GM12878 (cell line): ENCODE measurements around the gene NHLRC4. TPM values are rescaled to one million over a fixed set of nuclear protein-coding genes. Genes with fewer than 3 reads are reported as not detected.

Source experiments
- ATAC-seq: fragments of 200-7000 bp; cut with Tn5 transposase; 3 replicates; pipeline ENCODE4 v1.9.1; 2020; ENCODE audit warnings: mild to moderate bottlenecking, moderate library complexity
- BruUV-seq: library from RNA; stranded (reverse); fragments of 400-500 nt; replicated peaks from 2 replicates; lab custom pipeline; 2021; lab: Mats Ljungman, UMichigan
- CTCF ChIA-PET: fragments of 300-600 bp; sonication (Branson Sonifier 250); formaldehyde crosslinking; extraction: SDS; loops from one replicate; lab custom pipeline; 2021; ENCODE audit warnings: inconsistent platforms; lab: Yijun Ruan, JAX
- POLR2A ChIA-PET: fragments of 350-600 bp; formaldehyde crosslinking; extraction: SDS; loops from one replicate; lab custom pipeline; 2021; ENCODE audit warnings: inconsistent platforms; lab: Charles Lee
- RAD21 ChIA-PET: fragments of 300-600 bp; sonication (Branson Sonifier 250); formaldehyde crosslinking; loops from one replicate; lab custom pipeline; 2023; ENCODE audit warnings: antibody characterized with exemption; ENCODE audit not compliant: unreplicated experiment; lab: Charles Lee
- SMC1A ChIA-PET: fragments of 300-600 bp; sonication (Branson Sonifier 250); formaldehyde crosslinking; loops from one replicate; lab custom pipeline; 2023; ENCODE audit not compliant: unreplicated experiment, uncharacterized antibody; lab: Charles Lee
- DNase-seq: peaks from one replicate; pipeline ENCODE4 v3.0.0-alpha.2; 2011; ENCODE audit warnings: low read depth, low spot score
- FAIRE-seq: peaks from 3 replicates; lab custom pipeline; 2011; peaks lifted over from hg19 to GRCh38; lab: Jason Lieb, UNC
- H2AFZ ChIP-seq: 2 replicates; pipeline ENCODE4 v1.6.0; 2011; ENCODE audit warnings: low read depth, low read length, control low read depth; ENCODE audit not compliant: control insufficient read depth
- H3K27ac ChIP-seq: 2 replicates; pipeline ENCODE4 v1.5.1; 2011; ENCODE audit warnings: control low read depth; ENCODE audit not compliant: control insufficient read depth, insufficient read depth
- H3K27me3 ChIP-seq, 2 experiments: replicated peaks in 1 of 2; 2 replicates each; pipeline versions ENCODE4 v1.6.0 to v1.6.1; 2011; ENCODE audit warnings: low read length in 1 of 2; ENCODE audit not compliant: control insufficient read depth in 2 of 2, insufficient read depth in 2 of 2
- H3K36me3 ChIP-seq, 2 experiments: 2 replicates each; pipeline ENCODE4 v1.5.1; 2011; ENCODE audit warnings: low read length in 1 of 2; ENCODE audit not compliant: control insufficient read depth in 2 of 2, insufficient read depth in 2 of 2
- H3K4me1 ChIP-seq: 2 replicates; pipeline ENCODE4 v1.6.1; 2011; ENCODE audit warnings: mild to moderate bottlenecking, low read length, moderate library complexity, mixed read lengths; ENCODE audit not compliant: control insufficient read depth, insufficient read depth
- H3K4me2 ChIP-seq: 2 replicates; pipeline ENCODE4 v1.6.0; 2011; ENCODE audit warnings: control low read depth; ENCODE audit not compliant: control insufficient read depth, insufficient read depth
- H3K4me3 ChIP-seq: fragments of 200-600 bp; sonication (generic); 2 replicates; pipeline ENCODE4 v1.5.1; 2016
- H3K79me2 ChIP-seq: 2 replicates; pipeline ENCODE4 v1.6.0; 2011; ENCODE audit warnings: low read length; ENCODE audit not compliant: control insufficient read depth, insufficient read depth
- H3K9ac ChIP-seq: 2 replicates; pipeline ENCODE4 v1.8.0; 2011; ENCODE audit warnings: low read length, control low read depth, mixed read lengths; ENCODE audit not compliant: control insufficient read depth, insufficient read depth
- H3K9me3 ChIP-seq: replicated peaks from 3 replicates; pipeline ENCODE4 v1.5.1; 2011; ENCODE audit warnings: mild to moderate bottlenecking, low read length; ENCODE audit not compliant: control insufficient read depth, insufficient read depth
- H4K20me1 ChIP-seq: 2 replicates; pipeline ENCODE4 v1.6.0; 2011; ENCODE audit not compliant: control insufficient read depth, insufficient read depth
- ATF2 ChIP-seq: IDR thresholded peaks from 2 replicates; pipeline ENCODE4 v1.6.1; 2012; ENCODE audit warnings: low read length, inconsistent platforms
- CHD2 ChIP-seq: IDR thresholded peaks from 2 replicates; pipeline ENCODE4 v1.6.1; 2011; ENCODE audit warnings: low read depth, low read length, improper control_type of control experiment, borderline replicate concordance
- DPF2 ChIP-seq: fragments of 450-650 bp; IDR thresholded peaks from 2 replicates; pipeline ENCODE4 v1.6.1; 2017; ENCODE audit warnings: mild to moderate bottlenecking
- MTA2 ChIP-seq: fragments of 450-650 bp; IDR thresholded peaks from 2 replicates; pipeline ENCODE4 v1.6.1; 2016; ENCODE audit warnings: low read depth, mild to moderate bottlenecking, moderate library complexity
- POLR2A ChIP-seq: IDR thresholded peaks from 2 replicates; pipeline ENCODE4 v1.6.1; 2011; ENCODE audit warnings: low read depth, mild to moderate bottlenecking, low read length
- POLR2AphosphoS2 ChIP-seq: IDR thresholded peaks from 2 replicates; pipeline ENCODE4 v1.6.1; 2011; ENCODE audit warnings: low read depth, mild to moderate bottlenecking, low read length, improper control_type of control experiment, moderate library complexity
- SP1 ChIP-seq: IDR thresholded peaks from one replicate; pipeline ENCODE4 v1.6.1; 2011; ENCODE audit warnings: low read depth, low read length
- SREBF1 ChIP-seq: IDR thresholded peaks from 2 replicates; pipeline ENCODE4 v1.6.1; 2012; ENCODE audit warnings: mild to moderate bottlenecking, low read length
- TCF12 ChIP-seq: IDR thresholded peaks from 2 replicates; pipeline ENCODE4 v1.6.1; 2011; ENCODE audit warnings: low read depth, mild to moderate bottlenecking, low read length
- ZBED1 ChIP-seq: IDR thresholded peaks from 2 replicates; pipeline ENCODE4 v1.6.1; 2016; ENCODE audit warnings: borderline replicate concordance
- ZBTB40 ChIP-seq: fragments of 450-650 bp; IDR thresholded peaks from 2 replicates; pipeline ENCODE4 v1.6.1; 2016; ENCODE audit warnings: mild to moderate bottlenecking, moderate library complexity, borderline replicate concordance
- ZNF207 ChIP-seq: fragments of 450-650 bp; IDR thresholded peaks from 2 replicates; pipeline ENCODE4 v1.6.1; 2014; ENCODE audit warnings: antibody characterized with exemption, mild to moderate bottlenecking, borderline replicate concordance
- ZNF274 ChIP-seq: IDR thresholded peaks from one replicate; pipeline ENCODE4 v1.8.0; 2011; ENCODE audit not compliant: insufficient read length, insufficient read depth
- WGBS: methylation state at CpG from one replicate; pipeline ENCODE4 v1.1.6; 2016; ENCODE audit warnings: low lambda C conversion rate; ENCODE audit not compliant: insufficient replicate concordance, insufficient coverage; ENCODE audit errors: missing lambda C conversion rate; 5-methylcytosine and 5-hydroxymethylcytosine counted together
- in situ Hi-C: fragments of 300-500 bp; cut with MboI; formaldehyde crosslinking; loops from 9 replicates; pipeline ENCODE4 v1.14.3; 2018; ENCODE audit warnings: mixed read lengths
- intact Hi-C: fragments of 100-400 bp; cut with micrococcal nuclease; formaldehyde crosslinking; loops from one replicate; pipeline ENCODE4 v1.14.2; 2022; ENCODE audit not compliant: unreplicated experiment
- polyA plus RNA-seq, 11 experiments: library from polyadenylated mRNA; depleted of rRNA in 4 of 11; unstranded in 6 of 11; stranded (reverse) in 5 of 11; fragments of >200 nt; fragmentation: Nextera tagmentation in 4 of 11; fragmentation: Illumina TruSeq in 1 of 11; extraction: Ambion mirVana in 4 of 11; extraction: Trizol in 1 of 11; gene quantifications; 1 replicate in 1 of 11; 2 replicates in 10 of 11; pipeline versions ENCODE4 v1.2.1 to v1.2.3, GENCODE V29; 2011 to 2016; ENCODE audit warnings: inconsistent platforms in 2 of 11, missing spikeins in 2 of 11, low read depth in 1 of 11
- total RNA-seq, 4 experiments: library from RNA; depleted of rRNA in 3 of 4; stranded (reverse); fragments of >200 nt in 3 of 4; fragmentation: Illumina TruSeq in 1 of 4; extraction: Trizol in 1 of 4; gene quantifications; 2 replicates each; pipeline versions ENCODE4 v1.2.1 to v1.2.3, GENCODE V29; 2013 to 2021

The NHLRC4 gene
- total and polyA plus RNA-seq, 10 of the 15 experiments (the other 5 are each of a cell fraction or from before 2014, with no cell fraction given) = 0.07 to 1.1 (median 0.57) TPM; not detected in 3

- BruUV-seq = no TSS peak
- SMC1A ChIA-PET = interaction anchor here (0.6 kb wide), 1 partner anchor 546 kb away, joined by 3 read pairs; no protein-coding TSS in a partner anchor
- Histone ChIP-seq H2AFZ (no peak overlapping the region), H3K9me3 (peaks cover 3% of the 10 kb centered on the region; the same call in 1 of the 3 replicates)
- TF ChIP-seq MTA2 = no peak
- TF ChIP-seq SREBF1 = no peak
- TF ChIP-seq ZBED1 = no peak
- no peak for TF ChIP-seq POLR2A
- TF ChIP-seq ATF2 = no peak
- TF ChIP-seq SP1 = no peak
- TF ChIP-seq POLR2AphosphoS2 = no peak
- TF ChIP-seq DPF2 = no peak
- no peak for TF ChIP-seq ZBTB40
- TF ChIP-seq CHD2 = no peak
- TF ChIP-seq ZNF207 = no peak
- TF ChIP-seq TCF12 = no peak
- TF ChIP-seq ZNF274 = no peak
- TF ChIP-seq, all 136 proteins: peak for 0
- Histone ChIP-seq H3K9ac (no peak overlapping the region), H3K4me1 (no peaks in the 10 kb centered on the region), H4K20me1 (no peaks in the 10 kb centered on the region), H3K27ac (no peak overlapping the region), H3K4me3 (no peak overlapping the region), H3K36me3 (no peaks in the 10 kb centered on the region), H3K4me2 (no peak overlapping the region), H3K27me3 (no peaks in the 10 kb centered on the region), H3K79me2 (no peaks in the 10 kb centered on the region)
- ChIA-PET POLR2A (no interaction called here), CTCF (no interaction called here), RAD21 (no interaction called here)
- WGBS = 92% methylated on average over 22 of the region's 22 CpGs
- FAIRE-seq = no peak
- no peak for ATAC-seq
- in situ Hi-C loops (no loop called here), intact Hi-C loops (no loop called here)
- no peak for DNase-seq
Observed at GRCh38 chr16:606656-607307, 40.0 kb downstream of the NHLRC4 start.
